Mesothelial cell of epicardium (in vitro differentiated cells): Measurements from ENCODE around the gene ARHGEF7. TPM values are rescaled to one million over a fixed set of nuclear protein-coding genes. Genes with fewer than 3 reads are reported as not detected.

ENCODE experiments used
- DNase-seq, 2 experiments: peaks; one replicate each; pipeline ENCODE4 v3.0.0; 2021; ENCODE audit warnings: low spot score in 2 of 2; ENCODE audit not compliant: unreplicated experiment in 2 of 2
- H3K27ac Mint-ChIP-seq: 2 replicates; pipeline ENCODE4 v1.8.0; 2021; ENCODE audit warnings: mixed read lengths
- H3K27me3 Mint-ChIP-seq: 2 replicates; pipeline ENCODE4 v1.8.0; 2021; ENCODE audit warnings: low read depth, mixed read lengths
- H3K36me3 Mint-ChIP-seq: 2 replicates; pipeline ENCODE4 v1.8.0; 2021; ENCODE audit warnings: mixed read lengths
- H3K4me1 Mint-ChIP-seq: 2 replicates; pipeline ENCODE4 v1.8.0; 2021; ENCODE audit warnings: mixed read lengths
- H3K4me3 Mint-ChIP-seq: 2 replicates; pipeline ENCODE4 v1.8.0; 2021; ENCODE audit warnings: mild to moderate bottlenecking, moderate library complexity, mixed read lengths
- H3K9me3 Mint-ChIP-seq: 2 replicates; pipeline ENCODE4 v1.8.0; 2021; ENCODE audit warnings: mixed read lengths
- total RNA-seq: library from RNA; stranded (reverse); gene quantifications from 3 replicates; pipeline ENCODE4 v1.2.1, GENCODE V29; 2021
- TF ChIP-seq, protein P1 (sequence below): fragments of 200-600 bp; sonication (generic); IDR thresholded peaks from one replicate; pipeline ENCODE4 v1.5.0; 2021; ENCODE audit warnings: antibody characterized with exemption; ENCODE audit not compliant: unreplicated experiment

Gene ARHGEF7
- total RNA-seq, 1 donor from 2014 or later: 95.9 TPM

DNA sequence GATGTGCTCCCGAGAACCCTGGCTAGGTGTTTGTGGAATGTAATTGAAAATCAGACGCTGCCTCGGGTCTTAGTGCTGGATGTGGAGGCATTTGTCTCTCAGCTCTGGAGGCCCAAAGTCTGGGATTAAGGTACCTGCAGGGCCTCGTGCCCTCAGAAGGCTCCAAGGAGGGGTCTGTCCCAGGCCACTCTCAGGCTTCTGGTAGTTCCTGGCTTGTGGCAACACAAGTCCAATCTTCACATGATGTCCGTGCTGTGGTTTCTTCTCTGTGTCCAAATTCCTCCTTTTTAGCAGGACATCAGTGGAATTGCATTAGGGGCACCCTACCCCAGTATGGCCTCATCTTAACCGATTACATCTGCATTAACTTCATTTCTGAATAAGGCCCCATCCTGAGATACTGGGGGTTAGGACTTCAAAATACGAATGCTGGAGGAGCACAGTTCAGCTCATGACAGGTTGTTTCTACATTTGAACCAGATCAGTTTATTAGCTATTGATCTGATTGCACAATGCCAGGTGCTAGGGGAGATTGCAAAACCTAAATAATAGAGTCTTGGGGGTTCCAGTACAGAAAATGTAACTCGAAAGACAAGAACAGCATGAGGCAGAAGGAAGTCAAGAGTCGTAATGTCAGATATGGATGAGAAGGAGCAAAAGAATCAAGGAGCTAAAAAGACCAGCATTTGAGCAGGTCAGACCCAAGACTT is 3.9 kb downstream of the ARHGEF7 start:
- Mint-ChIP-seq H3K36me3 (no peaks in the 10 kb centered on the region), H3K4me1 (peaks cover 20% of the 10 kb centered on the region), H3K27ac (no peak overlapping the region), H3K27me3 (peaks cover 65% of the 10 kb centered on the region), H3K9me3 (no peaks in the 10 kb centered on the region), H3K4me3 (no peak overlapping the region)
- DNase-seq: no peak
- TF ChIP-seq, protein P1, sequence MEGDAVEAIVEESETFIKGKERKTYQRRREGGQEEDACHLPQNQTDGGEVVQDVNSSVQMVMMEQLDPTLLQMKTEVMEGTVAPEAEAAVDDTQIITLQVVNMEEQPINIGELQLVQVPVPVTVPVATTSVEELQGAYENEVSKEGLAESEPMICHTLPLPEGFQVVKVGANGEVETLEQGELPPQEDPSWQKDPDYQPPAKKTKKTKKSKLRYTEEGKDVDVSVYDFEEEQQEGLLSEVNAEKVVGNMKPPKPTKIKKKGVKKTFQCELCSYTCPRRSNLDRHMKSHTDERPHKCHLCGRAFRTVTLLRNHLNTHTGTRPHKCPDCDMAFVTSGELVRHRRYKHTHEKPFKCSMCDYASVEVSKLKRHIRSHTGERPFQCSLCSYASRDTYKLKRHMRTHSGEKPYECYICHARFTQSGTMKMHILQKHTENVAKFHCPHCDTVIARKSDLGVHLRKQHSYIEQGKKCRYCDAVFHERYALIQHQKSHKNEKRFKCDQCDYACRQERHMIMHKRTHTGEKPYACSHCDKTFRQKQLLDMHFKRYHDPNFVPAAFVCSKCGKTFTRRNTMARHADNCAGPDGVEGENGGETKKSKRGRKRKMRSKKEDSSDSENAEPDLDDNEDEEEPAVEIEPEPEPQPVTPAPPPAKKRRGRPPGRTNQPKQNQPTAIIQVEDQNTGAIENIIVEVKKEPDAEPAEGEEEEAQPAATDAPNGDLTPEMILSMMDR: no peak

DNA sequence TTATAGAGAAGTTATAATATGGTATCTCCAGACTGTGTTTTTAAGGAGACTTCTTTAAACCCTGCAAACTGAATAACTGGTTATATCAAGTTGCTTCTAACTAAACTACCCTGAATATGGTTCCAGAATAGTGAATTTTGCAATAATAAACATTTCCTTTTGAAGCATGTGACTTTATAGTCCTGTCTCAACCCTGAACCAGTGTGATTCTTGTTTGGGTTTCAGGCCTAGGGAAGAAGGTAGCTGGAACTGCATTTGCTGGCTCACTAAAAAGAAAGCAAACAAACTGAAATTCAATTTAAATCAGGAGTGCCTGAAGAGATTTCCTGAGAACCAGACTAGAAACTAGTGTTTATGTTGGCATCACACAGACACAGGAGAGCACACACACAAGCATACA is 4.9 kb downstream of the ARHGEF7 start:
- H3K4me3 Mint-ChIP-seq: no peak overlapping the region
- TF ChIP-seq, protein P1: no peak
- peaks cover 59% of the 10 kb centered on the region for H3K27me3 Mint-ChIP-seq
- no peaks in the 10 kb centered on the region for H3K9me3 Mint-ChIP-seq
- H3K27ac Mint-ChIP-seq: no peak overlapping the region
- no peak for DNase-seq
- peaks cover 14% of the 10 kb centered on the region for H3K4me1 Mint-ChIP-seq
- H3K36me3 Mint-ChIP-seq: no peaks in the 10 kb centered on the region

DNA sequence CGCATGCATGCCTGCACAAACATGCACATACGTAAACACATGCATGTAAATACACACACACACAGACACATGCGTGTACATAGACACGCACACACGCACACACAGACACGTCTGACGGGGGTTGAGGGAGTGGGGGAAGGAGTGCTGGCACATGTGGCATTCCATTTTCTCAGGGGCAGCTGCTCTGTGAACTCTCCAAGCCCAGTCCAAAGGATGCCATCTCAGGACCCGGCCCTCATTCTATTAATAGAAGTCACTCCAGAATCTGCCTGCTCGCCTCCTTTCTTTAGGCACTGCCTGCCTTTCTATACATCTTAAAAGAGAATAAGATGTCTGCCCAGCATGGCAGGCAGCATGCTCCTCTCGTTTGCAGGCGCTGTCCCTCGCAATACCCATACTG is 5.3 kb downstream of the ARHGEF7 start:
- Mint-ChIP-seq H3K4me3 (no peak overlapping the region), H3K36me3 (no peaks in the 10 kb centered on the region), H3K27me3 (peaks cover 64% of the 10 kb centered on the region), H3K4me1 (peaks cover 14% of the 10 kb centered on the region), H3K27ac (no peak overlapping the region), H3K9me3 (no peaks in the 10 kb centered on the region)
- DNase-seq: no peak
- TF ChIP-seq, protein P1: no peak

DNA sequence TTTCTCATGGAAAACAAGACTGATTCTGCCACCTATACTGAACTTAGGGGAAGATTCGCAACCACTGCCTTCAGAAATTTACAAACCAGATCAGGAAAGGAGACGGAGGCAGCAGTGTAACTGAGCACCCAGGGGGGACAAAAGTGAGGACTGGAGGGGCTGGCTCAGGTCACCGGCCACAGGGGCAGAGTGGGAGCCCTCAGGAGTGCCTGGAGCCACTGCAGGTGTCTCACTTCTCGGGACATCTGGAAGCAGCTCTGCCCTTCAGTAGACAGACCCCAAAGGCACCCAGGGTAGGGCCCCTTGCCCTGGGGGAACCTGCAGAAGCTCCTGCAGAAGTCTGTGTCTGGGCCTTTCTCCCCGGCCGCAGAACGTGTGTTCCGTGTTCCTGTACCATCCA is 5.8 kb downstream of the ARHGEF7 start:
- Mint-ChIP-seq H3K9me3 (no peaks in the 10 kb centered on the region), H3K36me3 (no peaks in the 10 kb centered on the region), H3K27me3 (peaks cover 62% of the 10 kb centered on the region), H3K4me3 (no peak overlapping the region), H3K4me1 (peaks cover 13% of the 10 kb centered on the region), H3K27ac (no peak overlapping the region)
- DNase-seq: no peak
- TF ChIP-seq, protein P1: no peak

DNA sequence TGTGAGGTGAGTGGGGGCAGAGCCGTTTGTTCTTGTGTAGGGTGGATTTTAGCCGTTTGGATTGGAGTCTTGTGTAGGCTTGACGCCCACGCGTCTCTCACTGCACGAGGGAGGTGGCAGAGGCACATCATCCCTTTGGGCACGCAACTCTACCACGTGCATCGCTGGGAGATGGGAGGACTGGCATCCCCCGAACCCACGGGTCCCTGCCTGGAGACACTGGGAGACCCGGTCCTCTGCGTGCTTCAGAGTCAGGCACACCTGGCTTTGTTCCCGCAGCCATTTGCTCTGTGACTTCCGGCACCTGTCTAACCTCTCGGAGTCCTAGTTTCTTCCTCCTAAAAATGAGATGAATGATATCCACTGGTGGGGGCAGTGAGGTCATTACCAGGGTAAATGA is 6.4 kb downstream of the ARHGEF7 start:
- DNase-seq: no peak
- H3K27ac Mint-ChIP-seq: no peak overlapping the region
- peaks cover 8% of the 10 kb centered on the region for H3K4me1 Mint-ChIP-seq
- no peak overlapping the region for H3K4me3 Mint-ChIP-seq
- H3K36me3 Mint-ChIP-seq: no peaks in the 10 kb centered on the region
- TF ChIP-seq, protein P1: no peak
- H3K27me3 Mint-ChIP-seq: peaks cover 57% of the 10 kb centered on the region
- no peaks in the 10 kb centered on the region for H3K9me3 Mint-ChIP-seq
